IPS DF 6.9 (cell line): ENCODE data around the gene HHIPL1.

Experiments used
- DNase-seq: peaks from one replicate; pipeline ENCODE4 v3.0.0-alpha.2; 2013; ENCODE audit warnings: low read depth, low spot score
- H3K27ac ChIP-seq: one replicate; pipeline ENCODE4 v1.5.1; 2013; ENCODE audit warnings: low read length, control low read depth
- H3K27me3 ChIP-seq: 2 replicates; pipeline ENCODE4 v1.6.1; 2013; ENCODE audit warnings: mild to moderate bottlenecking, low read length; ENCODE audit not compliant: control insufficient read depth, insufficient read depth
- H3K36me3 ChIP-seq: 2 replicates; pipeline ENCODE4 v1.6.1; 2013; ENCODE audit warnings: low read length; ENCODE audit not compliant: control insufficient read depth, insufficient read depth
- H3K4me1 ChIP-seq: 2 replicates; pipeline ENCODE4 v1.6.1; 2013; ENCODE audit warnings: low read length; ENCODE audit not compliant: control insufficient read depth, insufficient read depth
- H3K4me3 ChIP-seq: 2 replicates; pipeline ENCODE4 v1.5.1; 2013; ENCODE audit warnings: mild to moderate bottlenecking, low read length
- H3K9me3 ChIP-seq: 2 replicates; pipeline ENCODE4 v1.6.1; 2013; ENCODE audit warnings: low read length, inconsistent platforms; ENCODE audit not compliant: control insufficient read depth, insufficient read depth
- WGBS: extraction: QIAGEN DNeasy Blood & Tissue Kit; methylation state at CpG from one replicate; pipeline ENCODE4 v1.1.7; 2013; ENCODE audit warnings: mixed read lengths, missing lambda C conversion rate; ENCODE audit not compliant: insufficient read length, insufficient coverage; 5-methylcytosine and 5-hydroxymethylcytosine counted together

Gene HHIPL1

DNA sequence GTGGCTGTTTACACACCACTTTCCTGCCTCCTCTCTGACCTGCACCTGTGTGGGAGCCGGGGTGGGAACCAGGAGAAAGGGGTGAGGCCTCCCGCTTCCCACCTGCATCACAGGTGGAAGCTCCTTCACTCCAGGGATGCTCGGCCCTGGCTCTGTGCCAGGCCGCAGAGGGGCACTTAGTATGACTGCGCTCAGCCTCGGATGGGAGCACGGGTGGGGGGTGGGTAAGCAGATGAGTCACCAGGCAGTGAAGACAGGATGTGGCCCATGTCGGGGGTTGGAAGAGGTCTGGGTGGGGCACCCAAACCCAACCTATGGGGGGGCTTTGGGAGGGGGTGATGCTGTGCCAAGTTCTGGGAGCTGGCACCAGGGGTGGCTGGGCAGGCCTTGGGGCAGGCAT lies 31.7 kb downstream of the HHIPL1 start:
- Histone ChIP-seq H3K9me3 (peaks cover 4% of the 10 kb centered on the region; the same call in 1 of the 2 replicates), H3K4me3 (no peak overlapping the region), H3K36me3 (no peaks in the 10 kb centered on the region; the same call in 1 of the 2 replicates), H3K27ac (no peak overlapping the region), H3K4me1 (peaks cover 8% of the 10 kb centered on the region), H3K27me3 (no peaks in the 10 kb centered on the region)
- no peak for DNase-seq
- WGBS: no CpG with 5 or more reads among the region's 8 CpGs

DNA sequence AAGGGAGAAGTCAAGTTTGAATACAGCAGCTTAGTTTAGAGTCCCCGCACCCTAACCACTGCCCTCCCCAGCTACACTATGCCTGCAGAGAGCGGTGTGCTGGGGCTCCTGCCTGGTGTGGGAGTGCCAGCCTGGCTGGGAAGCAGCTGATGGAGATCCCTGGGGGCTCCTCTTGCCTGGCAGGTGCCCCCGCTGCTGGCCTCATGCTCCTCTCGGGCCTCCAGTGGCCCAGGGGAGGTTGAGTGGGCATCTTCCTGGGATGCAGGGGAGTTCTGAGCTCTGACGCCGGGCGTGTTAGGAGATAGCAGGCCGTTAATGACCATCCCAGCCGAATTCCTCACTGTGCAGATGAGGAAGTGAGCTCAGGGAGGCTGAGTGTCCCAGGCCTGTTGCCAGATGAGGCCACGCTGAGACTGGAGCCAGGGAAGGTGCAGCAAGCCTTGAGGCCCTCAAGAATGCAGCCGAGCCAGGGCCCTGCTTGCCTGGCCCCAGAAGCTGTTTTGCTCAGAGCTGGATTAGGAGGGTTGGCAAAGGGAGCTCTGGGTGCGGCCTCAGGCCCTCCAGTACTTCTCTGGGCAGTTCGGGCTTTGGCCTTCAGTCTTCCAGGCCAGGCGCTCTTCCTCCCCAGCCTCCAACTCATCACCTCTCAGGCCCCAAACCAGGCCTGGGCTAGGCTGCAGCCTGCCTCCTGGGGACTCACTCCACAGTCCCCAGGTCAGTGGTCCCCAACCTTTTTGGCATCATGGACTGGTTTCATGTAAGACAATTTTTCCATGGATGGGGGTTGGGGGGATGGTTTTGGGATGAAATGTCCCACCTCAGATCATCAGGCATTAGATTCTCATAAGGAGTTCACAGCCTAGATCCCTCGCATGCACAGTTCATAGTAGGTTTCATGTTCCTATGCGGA lies 32.6 kb downstream of the HHIPL1 start:
- WGBS: no CpG with 5 or more reads among the region's 16 CpGs
- no peak for DNase-seq

DNA sequence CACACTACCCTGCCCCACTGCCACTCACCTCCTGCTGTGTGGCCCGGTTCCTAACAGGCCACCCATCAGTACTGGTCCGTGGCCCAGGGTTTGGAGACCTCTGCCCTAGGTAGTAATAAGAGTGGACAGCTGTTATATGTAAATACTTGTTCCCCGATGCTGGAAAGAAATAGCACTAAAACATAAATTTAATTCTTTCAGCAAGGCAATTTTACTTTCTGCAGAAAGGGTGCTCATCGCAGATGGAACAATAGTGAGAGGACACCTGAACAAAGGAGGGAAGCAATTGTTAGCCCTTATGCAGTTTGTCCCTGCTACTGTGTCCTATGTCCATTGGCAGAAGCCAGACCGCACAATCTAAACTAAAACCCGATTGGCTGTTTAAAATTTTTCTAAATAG lies 33.3 kb downstream of the HHIPL1 start:
- peaks cover 4% of the 10 kb centered on the region; the same call in 1 of the 2 replicates for H3K9me3 ChIP-seq
- H3K4me1 ChIP-seq: peaks cover 3% of the 10 kb centered on the region
- H3K4me3 ChIP-seq: no peak overlapping the region
- H3K36me3 ChIP-seq: no peaks in the 10 kb centered on the region; the same call in 1 of the 2 replicates
- H3K27me3 ChIP-seq: no peaks in the 10 kb centered on the region
- H3K27ac ChIP-seq: no peak overlapping the region
- DNase-seq: no peak
- no CpG with 5 or more reads among the region's 6 CpGs for WGBS

More for the DNA sequence above, 32.6 kb downstream of the HHIPL1 start:
- peaks cover 4% of the 10 kb centered on the region; the same call in 1 of the 2 replicates for H3K9me3 ChIP-seq
- no peak overlapping the region for H3K27ac ChIP-seq
- no peak overlapping the region for H3K4me3 ChIP-seq
- no peaks in the 10 kb centered on the region; the same call in 1 of the 2 replicates for H3K36me3 ChIP-seq
- H3K27me3 ChIP-seq: no peaks in the 10 kb centered on the region
- peaks cover 6% of the 10 kb centered on the region for H3K4me1 ChIP-seq

DNA sequence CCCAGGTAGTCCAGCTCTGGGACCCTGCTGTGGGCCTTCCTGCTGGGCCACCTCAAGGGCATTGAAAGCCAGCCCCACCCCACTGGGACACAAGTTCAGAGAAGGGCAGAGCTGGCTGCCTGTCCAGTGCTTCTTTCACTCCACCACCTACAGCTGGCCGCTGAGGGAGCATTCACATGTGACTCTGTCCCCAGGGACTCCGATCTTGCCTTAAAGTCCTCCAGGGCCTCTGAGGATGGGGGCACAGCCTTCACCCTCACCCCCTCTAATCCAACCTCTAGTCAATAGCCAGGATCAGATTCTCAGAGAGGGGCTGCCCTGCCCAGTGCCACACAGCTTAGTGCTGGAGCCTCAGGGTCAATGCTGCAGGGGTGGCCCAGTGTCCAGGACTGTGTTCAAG lies 34.2 kb downstream of the HHIPL1 start:
- Histone ChIP-seq H3K27me3 (no peaks in the 10 kb centered on the region), H3K9me3 (peaks cover 4% of the 10 kb centered on the region; the same call in 1 of the 2 replicates), H3K4me1 (peaks cover 1% of the 10 kb centered on the region; the same call in 1 of the 2 replicates), H3K27ac (no peak overlapping the region), H3K36me3 (no peaks in the 10 kb centered on the region; the same call in 1 of the 2 replicates), H3K4me3 (no peak overlapping the region)
- DNase-seq: no peak
- no CpG with 5 or more reads among the region's 2 CpGs for WGBS

DNA sequence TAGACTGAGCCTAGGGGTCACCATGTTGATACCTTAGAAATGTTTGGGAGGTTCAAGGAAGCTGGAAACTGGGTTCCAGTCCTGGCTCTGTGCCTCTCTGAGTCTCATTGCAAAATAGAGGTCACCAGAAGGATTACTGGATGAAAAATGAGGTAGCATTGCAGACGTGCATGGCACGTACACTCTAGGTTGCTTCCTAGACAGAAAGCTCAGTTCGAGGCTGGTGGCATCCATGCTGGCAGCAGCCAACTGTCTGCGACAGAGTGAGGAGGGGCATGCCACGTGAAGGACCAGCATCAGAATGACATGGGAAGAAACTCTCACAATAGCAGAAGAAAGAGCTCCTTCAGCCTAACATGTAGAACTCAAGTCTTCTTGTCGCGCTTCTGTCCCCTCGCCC lies 34.6 kb downstream of the HHIPL1 start:
- Histone ChIP-seq H3K27ac (no peak overlapping the region), H3K4me1 (peaks cover 1% of the 10 kb centered on the region; the same call in 1 of the 2 replicates), H3K27me3 (no peaks in the 10 kb centered on the region), H3K9me3 (peaks cover 4% of the 10 kb centered on the region; the same call in 1 of the 2 replicates), H3K4me3 (no peak overlapping the region), H3K36me3 (no peaks in the 10 kb centered on the region; the same call in 1 of the 2 replicates)
- no peak for DNase-seq
- no CpG with 5 or more reads among the region's 8 CpGs for WGBS

DNA sequence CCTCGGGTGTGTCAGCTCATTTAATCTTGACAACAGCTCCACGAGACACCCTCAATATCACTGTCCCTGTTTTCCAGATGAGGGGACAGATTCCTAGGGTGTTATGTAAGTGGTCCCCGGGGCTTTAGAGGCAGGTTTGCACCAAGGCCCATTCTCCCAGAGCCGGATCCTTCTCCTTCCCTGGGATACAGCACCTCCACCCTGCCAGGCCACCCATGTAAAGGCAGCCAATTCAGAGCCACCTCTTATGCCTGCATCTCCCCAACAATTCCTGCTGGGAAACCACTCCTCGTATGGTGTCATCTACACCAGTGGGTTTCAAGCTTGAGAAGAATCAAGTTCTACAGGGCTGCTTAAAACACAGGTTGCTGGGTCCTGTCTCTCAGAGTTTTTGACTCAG lies 35.1 kb downstream of the HHIPL1 start:
- no peak for DNase-seq
- Histone ChIP-seq H3K27ac (no peak overlapping the region), H3K9me3 (peaks cover 4% of the 10 kb centered on the region; the same call in 1 of the 2 replicates), H3K27me3 (no peaks in the 10 kb centered on the region), H3K4me3 (no peak overlapping the region), H3K4me1 (peaks cover 1% of the 10 kb centered on the region; the same call in 1 of the 2 replicates), H3K36me3 (no peaks in the 10 kb centered on the region; the same call in 1 of the 2 replicates)
- no CpG with 5 or more reads among the region's 5 CpGs for WGBS

DNA sequence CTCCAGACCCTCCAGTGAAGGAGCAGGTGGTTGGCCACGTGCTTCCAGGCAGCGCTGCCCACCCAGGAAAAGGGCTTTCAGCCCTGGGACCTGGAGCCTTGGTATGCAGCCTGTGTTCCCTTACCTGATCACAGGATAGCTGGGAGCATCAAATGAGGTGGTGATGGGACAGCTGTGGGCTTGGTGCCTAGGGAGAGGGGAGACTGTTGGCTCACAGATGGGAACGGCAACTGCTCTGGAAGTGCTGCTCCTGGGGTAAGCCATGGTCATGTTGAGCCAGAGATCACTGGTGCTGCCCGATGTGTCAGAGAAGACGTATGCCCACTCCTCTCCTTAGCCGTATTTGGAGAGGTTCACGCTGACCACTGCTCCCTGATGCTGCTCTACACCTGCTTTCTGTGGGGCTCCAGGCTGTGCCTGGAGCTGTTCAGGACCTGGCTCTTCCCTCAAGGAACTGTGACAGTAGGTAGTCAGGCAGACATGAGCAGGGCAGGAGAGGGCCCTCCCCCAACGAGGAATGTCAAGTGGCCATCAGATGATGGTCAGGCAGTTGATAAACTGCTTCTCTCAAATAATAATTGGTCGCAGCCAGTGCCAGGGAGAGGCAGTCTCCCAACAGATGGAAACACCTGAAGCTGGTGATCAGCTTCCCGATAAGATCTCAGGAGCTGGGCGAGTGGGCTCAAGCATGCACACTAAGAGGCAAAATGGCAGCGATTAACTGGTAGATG lies 36.3 kb downstream of the HHIPL1 start:
- H3K27me3 ChIP-seq: no peaks in the 10 kb centered on the region
- H3K27ac ChIP-seq: no peak overlapping the region
- H3K36me3 ChIP-seq: no peaks in the 10 kb centered on the region
- H3K4me3 ChIP-seq: no peak overlapping the region
- H3K9me3 ChIP-seq: peaks cover 4% of the 10 kb centered on the region; the same call in 1 of the 2 replicates
- H3K4me1 ChIP-seq: peaks cover 1% of the 10 kb centered on the region; the same call in 1 of the 2 replicates
- DNase-seq: no peak
- WGBS: no CpG with 5 or more reads among the region's 12 CpGs

DNA sequence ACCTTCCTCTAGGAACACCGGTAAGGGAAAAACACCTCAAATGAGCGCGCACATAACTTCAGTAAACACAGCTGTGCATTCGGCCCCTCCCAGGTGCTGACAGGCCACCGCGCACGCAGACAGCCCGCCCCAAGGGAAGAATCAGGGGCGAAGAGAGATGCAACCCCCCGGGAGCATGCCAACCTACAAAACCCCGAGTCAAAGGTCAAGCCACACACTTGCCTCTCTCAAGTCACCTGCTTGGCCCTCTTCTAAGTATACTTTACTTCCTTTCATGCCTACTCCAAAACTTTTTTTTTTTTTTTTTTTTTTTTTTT lies 36.9 kb downstream of the HHIPL1 start:
- DNase-seq: no peak

DNA sequence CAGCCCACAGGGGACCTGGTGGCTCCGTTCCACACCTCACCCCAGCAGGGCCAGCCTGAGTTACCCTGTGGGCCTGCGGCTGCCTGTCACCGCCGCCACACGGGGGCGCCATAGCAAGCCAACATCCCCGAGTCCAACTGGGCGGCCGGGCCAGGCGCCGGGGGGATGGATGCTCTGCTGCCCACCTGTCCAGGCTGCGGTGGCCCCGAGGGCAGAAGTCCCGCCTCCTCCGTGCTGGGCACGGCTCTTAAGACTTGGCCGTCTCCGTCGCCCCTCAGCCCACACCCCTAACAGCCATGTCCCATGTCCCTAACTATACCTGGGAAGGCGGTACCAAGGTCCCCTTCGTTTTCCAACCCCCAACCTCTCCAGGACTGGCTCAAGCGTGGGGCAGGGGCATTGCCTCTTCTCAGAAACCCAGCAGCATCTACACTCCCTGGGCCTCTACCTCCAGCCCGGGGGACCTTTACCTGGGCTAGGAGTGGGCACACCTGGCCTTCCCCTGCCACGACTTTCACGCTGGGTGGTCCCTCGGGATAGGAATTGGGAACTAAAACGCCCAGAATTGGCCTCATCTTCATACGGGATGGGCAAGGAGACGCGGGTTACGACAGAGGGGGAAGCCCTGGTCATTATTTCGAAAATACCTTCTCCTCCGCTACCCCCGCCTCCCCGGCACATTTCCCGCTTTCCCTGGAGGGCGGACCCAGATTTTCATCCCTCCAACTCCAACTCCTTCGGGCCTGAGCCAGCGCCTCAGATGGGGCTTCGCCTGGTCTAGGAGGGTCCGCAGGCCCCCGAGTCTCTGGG lies 38.1 kb downstream of the HHIPL1 start:
- peaks cover 4% of the 10 kb centered on the region; the same call in 1 of the 2 replicates for H3K4me1 ChIP-seq
- no peak for DNase-seq
- no peaks in the 10 kb centered on the region for H3K36me3 ChIP-seq
- no CpG with 5 or more reads among the region's 42 CpGs for WGBS
- no peaks in the 10 kb centered on the region for H3K9me3 ChIP-seq
- no peak overlapping the region for H3K27ac ChIP-seq
- H3K27me3 ChIP-seq: no peaks in the 10 kb centered on the region
- H3K4me3 ChIP-seq: peak overlapping the region; percentile 89

More for the DNA sequence above, 36.9 kb downstream of the HHIPL1 start:
- Histone ChIP-seq H3K4me1 (peaks cover 1% of the 10 kb centered on the region; the same call in 1 of the 2 replicates), H3K9me3 (peaks cover 4% of the 10 kb centered on the region; the same call in 1 of the 2 replicates), H3K27me3 (no peaks in the 10 kb centered on the region), H3K4me3 (no peak overlapping the region), H3K36me3 (no peaks in the 10 kb centered on the region), H3K27ac (no peak overlapping the region)
- WGBS: no CpG with 5 or more reads among the region's 11 CpGs
